NCI-H128 (cell line): ENCODE results near the gene RAI14.
"Not testable (repeated sequence)": the region's sequence is repeated elsewhere in the genome, so short reads cannot be mapped to it uniquely, and the experiment has no call there.

Experiments
- DNase-seq: peaks from one replicate; lab custom pipeline; 2025; ENCODE audit not compliant: unreplicated experiment; lab: John Stamatoyannopoulos, UW

The RAI14 gene

DNA sequence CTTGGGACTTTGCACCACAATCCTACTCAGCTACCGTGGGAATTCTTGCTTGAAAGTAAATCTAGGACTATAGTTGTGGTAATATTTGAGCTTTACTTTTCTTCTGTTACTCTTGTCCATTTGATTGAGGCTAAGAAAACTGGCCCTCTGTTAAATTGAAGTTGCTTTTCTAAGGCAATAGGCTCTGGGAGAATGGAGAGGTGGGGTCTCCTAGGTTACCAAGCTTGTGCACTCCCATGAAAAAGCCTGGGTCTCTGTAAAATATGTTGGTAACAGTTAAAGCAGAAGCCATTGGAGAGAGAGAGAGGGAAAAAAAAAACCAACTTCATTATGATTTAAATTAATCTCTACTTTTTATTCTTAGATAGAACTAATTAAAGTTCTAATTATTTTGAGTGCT lies 68.6 kb downstream of the RAI14 start:
- DNase-seq = no peak

DNA sequence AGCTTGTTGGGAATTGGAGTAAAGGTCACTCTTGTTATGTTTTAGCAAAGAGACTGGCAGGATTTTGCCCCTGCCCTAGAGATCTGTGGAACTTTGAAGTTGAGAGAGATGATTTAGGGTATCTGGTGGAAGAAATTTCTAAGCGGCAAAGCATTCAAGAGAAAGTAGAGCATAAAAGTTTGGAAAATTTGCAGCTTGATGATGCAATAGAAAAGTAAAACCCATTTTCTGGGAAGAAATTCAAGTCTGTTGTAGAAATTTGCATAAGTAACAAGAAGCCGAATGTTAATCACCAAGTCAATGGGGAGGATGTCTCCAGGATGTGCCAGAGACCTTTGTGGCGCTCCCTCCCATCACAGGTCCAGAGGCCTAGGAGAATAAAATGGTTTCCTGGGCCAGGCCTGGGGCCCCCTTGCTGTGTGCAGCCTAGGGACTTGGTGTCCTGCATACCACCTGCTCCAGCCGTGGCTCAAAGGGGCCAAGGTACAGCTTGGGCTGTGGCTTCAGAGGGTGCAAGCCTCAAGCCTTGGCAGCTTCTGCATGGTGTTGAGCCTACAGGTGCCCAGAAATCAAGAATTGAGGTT lies 71.1 kb downstream of the RAI14 start:
- DNase-seq = not testable (repeated sequence)

DNA sequence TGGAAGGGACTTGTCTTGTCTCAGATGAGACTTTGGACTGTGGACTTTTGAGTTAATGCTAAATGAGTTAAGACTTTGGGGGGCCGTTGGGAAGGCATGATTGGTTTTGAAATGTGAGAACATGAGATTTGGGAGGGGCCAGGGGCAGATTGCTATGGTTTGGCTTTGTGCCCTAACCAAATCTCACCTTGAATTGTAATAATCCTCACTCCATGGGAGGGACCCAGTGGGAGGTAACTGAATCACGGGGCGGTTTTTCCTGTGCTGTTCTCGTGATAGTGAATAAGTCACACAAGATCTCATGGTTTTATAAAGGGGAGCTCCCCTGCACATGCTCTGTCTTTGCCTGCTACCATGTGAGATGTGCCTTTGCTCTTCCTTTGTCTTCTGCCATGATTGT lies 72.1 kb downstream of the RAI14 start:
- DNase-seq = no peak

DNA sequence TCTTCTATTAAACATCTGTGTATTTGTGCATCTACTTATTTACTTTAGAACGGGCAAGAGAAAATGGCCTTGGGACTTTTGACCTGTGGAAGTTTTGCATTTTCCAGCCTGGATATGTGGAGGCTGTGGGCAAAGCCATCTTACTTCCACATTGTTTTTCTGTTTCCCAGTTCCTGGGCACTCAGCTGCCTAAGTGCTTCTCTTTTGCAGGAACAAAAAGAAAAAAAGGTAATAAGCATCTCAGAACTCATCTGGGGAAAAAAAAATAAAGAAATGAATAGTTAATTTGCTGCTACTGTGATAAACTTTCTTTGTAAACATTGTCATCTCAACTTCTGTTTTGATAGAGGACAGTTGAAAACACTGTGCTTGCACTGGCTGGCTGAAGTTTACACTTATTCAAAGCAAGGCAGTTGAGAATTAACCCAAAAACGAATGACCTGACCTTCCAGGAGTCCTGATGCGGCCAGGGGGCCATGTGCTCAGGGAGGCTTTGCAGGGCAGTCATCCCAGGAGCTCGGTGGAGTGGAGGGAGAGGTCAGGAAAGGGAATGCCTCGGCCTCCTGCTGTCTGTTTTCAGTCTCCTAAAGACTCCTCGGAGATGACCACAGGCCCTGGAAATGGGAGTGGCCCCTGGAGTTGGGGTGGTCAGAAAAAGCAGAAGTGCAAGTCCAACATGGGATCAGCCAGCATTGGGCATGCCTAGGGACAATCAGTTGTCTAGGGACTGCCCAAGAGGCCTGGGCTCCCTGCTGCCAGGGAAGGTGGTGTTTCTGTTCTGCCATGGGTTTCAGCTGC lies 75.5 kb downstream of the RAI14 start:
- no peak for DNase-seq

DNA sequence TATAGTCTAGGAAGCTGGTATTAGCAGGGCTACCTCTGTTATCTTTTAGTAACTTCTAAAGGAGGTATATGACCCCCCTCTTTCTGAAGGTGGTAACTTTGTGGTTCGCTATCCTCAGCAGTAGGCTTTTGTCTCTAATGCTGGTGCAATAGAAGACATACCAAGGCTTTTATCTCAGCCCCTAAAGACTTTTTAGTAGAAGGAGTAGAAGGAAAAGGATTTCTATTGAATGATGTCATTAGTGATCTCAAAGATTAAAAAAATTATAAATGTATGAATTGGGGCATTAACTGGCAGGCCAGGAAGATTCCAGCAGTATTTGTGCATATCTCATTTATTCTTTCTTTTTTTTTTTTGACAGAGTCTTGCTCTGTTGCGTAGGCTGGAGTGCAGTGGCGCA lies 78.2 kb downstream of the RAI14 start:
- DNase-seq = no peak

DNA sequence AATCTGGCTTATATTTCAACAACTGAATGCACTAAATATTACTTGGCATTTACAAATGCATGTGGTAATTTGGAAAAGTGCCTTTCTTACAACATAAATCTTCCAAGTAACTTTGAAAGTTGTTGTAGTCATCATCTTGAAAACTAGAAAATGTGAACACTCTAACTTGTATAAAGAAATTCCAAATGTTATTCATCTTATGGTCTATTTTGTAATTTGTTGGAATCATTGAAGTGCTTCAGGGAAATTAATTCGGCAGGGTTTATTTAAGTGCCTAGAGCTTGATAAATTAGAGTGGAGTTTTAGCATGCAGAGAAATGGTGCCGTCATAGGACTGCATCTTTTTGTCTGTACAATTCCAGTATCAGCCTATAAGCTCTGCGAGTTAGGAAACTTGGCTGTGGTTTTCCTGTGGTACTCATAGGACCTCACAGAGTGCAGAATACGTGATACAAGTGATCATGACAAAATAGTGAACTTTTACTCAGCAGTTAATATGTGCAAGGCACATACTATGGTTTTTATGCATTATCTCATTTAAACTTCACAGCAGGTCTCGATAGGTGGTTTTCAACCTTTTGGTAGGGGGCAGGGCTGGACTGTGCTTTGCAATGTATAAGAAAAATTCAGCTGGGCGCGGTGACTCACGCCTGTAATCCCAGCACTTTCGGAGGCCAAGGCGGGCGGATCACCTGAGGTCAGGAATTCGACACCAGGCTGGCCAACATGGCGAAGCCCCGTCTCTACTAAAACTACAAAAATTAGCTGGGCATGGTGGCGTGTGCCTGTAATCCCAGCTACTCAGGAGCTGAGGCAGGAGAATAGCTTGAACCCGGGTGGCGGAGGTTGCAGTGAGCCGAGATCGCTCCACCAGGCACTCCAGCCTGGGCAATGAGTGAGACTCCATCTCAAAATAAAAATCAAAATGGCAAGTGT lies 79.6 kb downstream of the RAI14 start:
- DNase-seq = no peak

DNA sequence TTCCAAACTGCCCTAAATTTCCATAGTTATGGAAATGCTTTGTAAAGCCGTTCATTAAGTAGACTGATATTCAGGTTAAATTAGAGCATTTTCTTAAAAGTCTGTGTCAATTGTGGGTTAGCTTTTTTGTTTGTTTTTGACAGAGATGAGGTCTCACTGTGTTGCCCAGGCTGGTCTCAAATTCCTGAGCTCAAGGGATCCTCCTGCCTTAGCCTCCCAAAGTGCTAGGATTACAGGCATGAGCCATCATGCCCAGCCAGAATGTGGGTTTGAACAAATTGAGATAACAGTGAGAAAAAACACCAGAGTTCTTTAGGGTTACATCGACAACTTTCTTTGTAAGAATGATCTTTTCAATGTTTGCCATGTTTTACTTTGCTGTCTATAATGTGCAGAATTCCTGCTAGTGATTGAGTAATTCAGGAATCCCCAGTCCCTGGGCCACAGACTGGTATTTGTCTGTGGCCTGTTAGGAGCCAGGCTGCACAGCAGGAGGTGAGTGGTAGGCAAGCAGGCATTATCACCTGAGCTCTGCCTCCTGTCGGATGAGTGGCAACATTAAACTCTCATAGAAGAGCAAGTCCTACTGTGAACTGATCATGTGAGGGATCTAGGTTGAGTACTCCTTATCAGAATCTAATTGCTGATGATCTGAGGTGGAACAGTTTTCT lies 80.5 kb downstream of the RAI14 start:
- DNase-seq = no peak

DNA sequence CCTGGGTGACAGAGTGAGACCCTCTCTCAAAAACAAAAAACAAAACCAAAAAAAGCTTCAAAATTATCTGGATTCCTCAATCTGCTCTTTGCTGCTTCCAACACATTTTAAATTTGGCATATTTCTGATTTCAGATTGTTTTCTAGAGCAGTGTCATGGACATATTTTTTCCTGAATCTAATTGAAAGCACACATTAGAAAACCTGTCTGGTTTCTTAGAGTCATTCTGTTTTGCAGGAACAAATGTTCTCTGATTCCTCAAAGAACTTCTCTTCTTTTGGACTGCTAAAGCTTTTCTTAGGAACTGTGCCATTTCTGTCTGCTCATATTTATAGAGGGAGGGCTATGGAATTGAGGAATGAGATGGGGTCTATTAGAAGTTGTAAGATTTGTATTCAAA lies 81.6 kb downstream of the RAI14 start:
- no peak for DNase-seq

DNA sequence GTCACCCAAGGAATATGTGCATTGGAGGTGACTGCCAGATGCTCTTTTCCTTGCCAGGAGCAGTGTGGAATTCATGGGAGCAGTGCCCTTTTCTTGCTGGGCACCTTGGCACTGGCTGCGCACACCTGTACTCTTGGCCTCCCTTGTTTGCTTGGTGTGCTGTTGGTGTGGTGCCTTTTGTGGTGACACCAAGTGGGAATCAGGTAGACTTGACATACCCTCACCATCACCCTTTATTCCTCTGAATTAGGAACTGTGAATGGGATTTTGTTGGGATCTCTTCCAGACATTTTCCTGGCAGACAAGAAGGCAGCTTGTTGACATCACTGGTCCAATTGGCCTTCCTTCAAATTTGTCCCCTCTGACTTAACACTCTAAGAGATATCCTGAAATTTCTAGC lies 82.3 kb downstream of the RAI14 start:
- DNase-seq = no peak

DNA sequence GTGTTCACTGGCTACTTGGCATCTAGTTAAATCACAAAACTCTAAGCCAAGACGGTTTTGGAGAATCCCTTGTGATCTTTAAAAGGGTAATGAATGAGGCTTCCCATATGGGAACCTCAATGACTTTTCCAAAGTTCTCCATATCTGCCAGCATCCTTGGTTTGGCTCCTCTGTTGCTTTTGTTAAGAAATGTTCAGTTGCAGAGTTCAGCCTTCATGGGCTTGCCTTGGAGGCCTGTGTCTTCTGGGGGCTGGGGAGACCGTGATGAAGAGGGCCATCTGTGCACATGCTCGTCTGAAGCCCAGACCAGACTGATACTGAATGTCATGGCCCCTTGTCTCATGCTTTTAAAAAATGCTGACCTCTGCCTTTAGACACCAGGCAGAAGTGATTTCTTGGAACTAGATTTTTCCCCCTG lies 84.3 kb downstream of the RAI14 start:
- DNase-seq = no peak

DNA sequence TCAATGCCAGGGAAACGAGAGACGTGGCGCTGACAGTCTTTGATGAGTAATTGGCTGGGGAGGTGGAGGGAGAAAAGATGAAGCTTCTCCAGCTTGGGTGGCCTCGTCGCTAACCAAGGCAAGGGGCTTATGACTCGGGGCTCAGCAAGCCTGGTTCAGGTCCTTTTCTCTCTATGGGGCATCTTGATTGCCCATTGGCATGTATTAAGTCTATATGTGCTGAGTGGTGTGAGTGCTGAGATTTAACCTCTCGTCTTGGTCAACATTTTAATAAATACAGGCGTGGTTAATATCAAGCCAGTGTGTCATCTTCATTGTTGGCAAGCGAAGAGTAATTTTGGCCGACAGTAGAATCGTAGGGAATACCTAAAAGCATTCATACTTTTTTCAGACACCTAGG lies 85.9 kb downstream of the RAI14 start:
- DNase-seq = no peak

DNA sequence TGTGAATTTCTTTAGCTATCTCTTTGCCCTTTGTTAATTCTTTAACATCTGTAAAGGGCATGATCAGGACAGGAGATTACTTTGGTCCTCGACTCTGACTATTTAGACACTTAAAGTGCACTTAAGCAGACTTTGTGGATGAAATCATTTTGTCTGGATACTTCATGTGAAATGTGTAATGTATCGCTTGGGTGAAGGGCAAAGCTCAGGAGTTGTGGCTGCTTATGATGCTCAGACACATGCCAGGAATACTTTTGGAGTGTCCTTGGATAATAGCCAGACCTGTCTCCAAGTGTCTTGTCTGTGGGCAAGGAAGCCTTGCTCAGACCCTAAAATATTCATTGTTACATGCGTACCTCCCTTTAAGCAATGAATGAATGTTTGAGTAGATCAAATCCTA lies 87.8 kb downstream of the RAI14 start:
- no peak for DNase-seq

DNA sequence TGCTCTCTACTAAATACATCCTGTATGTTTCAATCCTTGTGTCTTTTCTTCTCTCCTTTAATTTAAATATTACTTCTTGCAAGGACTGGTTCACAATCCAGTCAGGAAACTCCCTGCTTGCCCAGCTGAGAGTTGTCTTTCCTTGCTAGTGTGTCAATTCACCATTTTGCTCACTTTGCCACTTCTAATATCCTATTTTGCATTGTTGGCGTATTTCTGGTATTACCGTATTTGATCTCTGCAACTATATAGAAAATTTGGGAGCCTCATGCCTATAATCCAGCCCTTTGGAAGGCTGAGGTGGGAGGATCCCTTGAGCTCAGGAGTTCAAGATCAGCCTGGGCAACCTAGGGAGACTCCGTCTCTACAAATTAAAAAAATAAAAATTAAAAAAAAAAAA lies 92.3 kb downstream of the RAI14 start:
- no peak for DNase-seq

DNA sequence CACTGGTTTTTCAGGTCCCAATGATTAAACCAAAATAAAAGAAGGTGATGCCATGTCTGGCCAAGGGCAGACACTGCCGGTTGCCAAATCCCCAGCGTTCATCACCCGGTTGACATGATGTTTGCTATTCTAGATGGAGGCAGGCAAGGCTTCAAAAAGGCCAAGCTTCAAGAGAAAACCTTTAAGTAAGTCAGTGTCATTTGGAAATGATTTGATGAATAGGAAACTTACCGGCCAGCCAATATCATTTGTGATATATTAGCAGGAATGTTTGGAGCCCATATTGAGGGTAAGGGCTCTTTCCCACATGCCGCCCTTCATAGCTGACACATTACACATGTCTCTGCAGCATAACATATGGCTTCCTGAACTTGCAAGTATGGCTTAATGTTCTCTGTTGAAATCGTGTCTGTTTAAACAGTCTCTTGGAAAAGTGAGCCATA lies 93.3 kb downstream of the RAI14 start:
- DNase-seq = no peak

DNA sequence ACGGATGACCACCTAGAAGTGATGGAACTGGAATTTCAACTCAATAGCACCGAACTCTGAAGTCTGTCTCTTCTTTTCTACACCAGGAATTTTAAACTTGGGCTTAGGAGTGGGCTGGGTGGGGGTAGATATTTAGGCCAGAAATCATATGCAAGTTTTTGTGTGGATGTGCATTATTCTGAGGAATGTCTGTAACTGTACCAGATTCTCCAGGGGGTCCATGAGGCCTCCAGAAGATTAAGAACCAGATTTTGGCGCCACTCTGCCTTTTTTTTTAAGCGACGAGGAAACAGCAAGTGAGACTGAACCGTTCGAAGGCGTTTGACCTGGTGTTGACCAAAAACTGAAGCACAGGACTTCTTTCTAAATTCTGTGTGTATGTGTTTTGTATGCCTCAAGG lies 94.1 kb downstream of the RAI14 start:
- no peak for DNase-seq

DNA sequence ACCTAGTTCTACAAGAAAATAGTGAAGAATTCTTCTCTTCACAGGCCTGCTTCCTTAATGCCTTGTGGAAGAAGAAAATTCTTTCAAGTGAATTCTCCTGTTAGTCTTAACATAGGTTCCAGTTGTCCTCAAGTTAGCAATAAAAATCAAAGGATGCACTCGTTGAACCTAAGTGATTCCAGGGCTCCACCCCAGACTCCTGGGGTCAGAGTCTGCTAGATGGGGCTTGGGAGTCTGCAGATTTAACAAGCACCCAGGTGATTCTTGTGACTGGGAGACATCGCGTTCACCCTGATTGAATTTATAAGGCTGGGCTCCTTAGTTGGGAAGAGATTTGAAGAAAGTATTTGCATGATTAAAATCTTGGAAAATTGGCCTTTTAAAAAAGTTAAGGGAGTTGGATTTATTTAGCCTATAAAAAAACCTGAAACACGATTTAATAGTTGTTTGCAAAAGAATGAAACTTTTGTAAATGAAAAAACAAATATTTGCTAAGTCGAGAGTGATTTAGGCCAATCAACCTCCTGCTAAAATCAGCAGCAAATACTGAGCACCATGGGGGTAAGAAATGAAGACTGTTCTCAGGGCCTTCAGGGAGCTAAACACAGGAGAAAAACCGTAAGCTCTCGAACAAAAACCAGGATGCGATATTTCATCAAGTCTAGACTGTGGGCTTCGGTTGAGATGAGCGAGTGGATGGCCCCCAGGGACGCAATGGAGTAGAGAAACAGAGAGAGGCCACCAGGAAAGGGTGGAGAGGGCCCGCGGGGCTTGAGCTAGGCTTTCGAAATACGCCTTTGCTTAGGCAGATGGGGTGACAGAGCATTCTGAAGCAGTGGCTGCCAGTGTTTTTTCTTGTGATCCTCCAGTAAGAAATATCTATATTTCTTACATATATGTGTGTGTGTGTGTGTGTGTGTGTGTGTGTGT lies 95.9 kb downstream of the RAI14 start:
- no peak for DNase-seq

DNA sequence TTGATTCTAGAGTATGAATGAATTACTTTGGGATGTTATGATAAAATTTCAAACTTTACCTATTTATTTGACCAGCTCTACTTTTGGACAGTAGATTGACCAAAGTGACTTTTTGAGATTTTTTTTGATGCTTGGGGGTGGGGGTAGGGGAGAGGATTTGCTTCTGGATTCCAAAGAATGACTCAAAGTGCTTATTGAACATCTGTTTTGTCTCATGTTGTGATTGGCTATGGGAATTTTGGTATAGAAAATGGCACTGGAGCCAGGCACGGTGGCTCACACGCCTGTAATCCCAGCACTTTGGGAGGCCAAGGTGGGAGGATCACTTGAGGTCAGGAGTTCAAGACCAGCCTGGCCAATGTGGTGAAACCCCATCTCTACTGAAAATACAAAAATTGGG lies 97.1 kb downstream of the RAI14 start:
- DNase-seq = not testable (repeated sequence)

DNA sequence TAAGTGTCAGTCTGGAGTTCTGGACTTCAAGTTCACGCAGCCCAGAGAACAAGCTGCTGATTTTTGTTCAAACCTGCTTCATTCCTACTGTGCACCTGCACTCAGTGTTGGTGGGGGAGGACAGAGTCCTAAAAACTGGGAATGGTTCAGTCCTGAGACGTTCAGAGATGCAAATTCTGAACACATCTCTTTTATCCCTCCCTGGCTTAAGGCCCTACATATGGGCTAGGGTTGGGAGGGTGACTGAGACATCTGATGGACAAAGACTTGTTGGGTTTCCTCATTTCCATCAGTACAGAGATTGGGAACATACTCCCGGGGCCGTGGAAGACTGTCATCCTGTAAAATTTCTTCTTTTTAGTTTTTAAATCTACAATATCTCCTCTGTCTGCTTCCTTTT lies 99.8 kb downstream of the RAI14 start:
- no peak for DNase-seq

DNA sequence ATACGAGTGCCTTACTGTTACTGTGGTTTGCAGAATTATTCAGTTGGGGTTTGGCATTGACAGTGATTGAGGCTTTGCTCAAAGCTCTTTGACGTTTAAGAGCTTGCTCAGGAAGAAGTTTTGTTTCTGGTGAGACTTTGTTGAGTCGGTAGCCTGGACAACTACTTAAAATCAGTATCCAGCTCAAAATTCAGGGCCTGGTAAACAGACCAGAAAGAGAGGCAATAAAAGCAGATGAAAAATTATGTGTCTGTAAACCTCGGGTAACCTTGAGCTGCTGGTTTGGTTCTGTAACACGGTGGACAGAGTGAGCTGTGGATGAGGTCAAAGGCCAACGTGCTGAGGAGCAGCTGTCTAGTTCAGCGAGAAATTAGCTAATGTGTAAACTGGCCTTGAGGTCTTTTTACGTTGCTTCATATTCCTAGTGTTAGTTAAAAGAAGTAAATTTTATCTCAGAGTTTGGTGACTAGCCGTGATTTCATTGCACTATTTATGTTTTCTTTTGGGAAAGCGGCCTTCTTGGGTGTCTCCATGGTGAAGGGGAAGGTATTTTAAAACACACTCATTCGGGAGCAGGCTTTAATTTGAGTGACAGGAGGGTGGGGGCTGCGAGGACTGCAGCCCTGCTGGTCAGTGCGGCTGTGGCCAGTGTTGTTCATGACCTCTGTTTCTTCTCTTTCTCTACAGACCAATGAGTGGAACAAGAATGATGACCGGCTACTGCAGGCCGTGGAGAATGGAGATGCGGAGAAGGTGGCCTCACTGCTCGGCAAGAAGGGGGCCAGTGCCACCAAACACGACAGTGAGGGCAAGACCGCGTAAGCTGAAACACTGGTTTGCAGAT lies 100.9 kb downstream of the RAI14 start:
- no peak for DNase-seq
